Amygdala (tissue), 56 donors: ENCODE measurements around the gene SLC9A7.
"Not testable (repeated sequence)": the region's sequence is repeated elsewhere in the genome, so short reads cannot be mapped to it uniquely, and the experiment has no call there.

Experiments
- DNase-seq, 56 donors: peaks; one replicate each; lab custom pipeline; 2025; lab: John Stamatoyannopoulos, UW

Gene SLC9A7

DNA sequence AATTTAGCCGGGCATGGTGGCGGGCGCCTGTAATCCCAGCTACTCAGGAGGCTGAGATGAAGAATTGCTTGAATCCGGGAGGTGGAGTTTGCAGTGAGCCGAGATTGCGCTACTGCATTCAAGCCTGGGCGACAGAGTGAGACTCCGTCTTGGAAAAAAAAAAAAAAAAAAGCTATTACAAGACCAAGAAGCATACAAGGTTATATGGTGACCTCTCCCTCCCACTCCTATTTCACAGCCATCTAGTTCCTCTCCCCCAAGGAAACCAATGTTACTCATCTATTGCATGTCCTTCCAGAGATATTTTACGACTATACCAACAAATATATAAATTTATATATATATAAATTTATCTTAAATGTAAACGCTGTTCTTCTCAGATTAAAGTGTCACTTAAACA lies 3.2 kb downstream of the SLC9A7 start:
- no peak for DNase-seq

DNA sequence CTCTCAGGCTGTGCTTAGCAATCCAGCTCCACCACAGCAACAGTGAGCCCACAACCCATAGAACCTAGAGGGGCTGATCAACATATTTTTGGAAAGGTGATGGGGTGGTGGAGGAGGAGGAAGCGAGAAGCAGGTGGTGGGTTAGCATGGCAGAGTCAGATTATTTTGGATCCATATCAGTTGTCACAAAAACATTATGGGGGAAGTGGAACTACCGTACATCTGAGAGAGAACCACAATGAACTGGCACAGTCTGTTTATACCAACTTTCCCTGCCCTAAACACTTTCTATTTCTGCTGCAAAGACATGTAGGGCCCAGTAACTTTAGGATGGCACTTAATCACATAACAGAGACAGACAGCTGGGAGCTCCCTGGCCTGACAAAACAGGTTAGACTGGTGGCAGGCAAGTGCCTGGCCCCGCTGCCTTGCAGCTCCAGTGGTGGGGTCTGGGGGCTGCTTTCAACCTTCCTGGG lies 4.3 kb downstream of the SLC9A7 start:
- no peak for DNase-seq

DNA sequence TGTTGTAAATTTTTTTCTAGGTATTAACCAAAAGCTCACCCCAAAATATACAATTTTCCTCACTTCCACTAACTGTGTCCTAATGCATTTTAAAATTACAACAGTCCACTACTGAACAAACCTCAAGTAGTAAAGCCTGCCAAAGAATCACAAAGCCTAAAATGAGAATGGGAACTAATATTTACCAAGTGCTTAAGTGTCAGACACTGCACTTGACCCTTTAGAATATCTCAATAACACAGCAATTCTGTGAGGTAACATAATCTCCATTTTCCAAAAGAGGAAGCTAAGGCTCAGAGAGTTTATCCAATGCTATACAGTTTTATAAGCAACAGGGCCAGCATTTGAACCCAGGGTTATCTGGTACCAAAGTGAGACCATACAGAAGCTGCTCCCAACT lies 4.9 kb downstream of the SLC9A7 start:
- no peak for DNase-seq

DNA sequence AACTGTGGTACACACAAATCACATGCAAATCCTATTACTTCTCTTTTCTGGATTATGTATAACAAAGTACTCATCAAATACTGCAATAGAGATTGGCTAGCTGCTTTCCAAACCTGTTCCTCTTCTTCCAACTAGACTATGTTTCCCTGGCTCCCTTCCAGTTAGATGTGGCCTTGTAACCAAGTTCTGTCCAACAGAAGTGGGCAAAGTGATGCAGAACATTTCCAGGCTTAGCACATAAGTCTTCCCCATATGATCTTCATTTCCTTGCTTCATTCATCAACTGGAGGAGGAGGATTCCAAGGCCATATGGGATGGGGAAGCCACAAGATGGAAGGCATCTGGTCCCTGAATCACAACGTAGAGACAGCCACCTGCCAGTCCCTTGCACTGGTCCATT lies 8.0 kb downstream of the SLC9A7 start:
- DNase-seq = no peak

DNA sequence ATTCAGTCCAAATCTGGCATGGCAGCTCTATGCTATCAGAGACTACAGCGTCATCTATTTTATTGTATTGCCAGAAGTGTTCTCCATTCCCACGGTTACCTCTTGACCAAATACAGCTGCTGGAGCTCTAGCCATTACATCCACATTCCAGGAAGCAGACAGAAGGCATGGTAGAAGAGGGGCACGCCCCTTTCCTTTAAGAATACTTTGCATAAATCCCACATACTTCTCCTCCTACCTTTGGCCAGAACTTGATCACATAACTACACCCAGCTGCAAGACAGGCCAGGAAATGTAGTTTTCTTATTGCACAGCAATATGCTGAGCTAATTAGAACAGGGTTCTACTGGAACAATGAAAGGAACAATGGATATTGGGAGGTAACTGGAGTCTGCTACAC lies 14.9 kb downstream of the SLC9A7 start:
- no peak for DNase-seq

DNA sequence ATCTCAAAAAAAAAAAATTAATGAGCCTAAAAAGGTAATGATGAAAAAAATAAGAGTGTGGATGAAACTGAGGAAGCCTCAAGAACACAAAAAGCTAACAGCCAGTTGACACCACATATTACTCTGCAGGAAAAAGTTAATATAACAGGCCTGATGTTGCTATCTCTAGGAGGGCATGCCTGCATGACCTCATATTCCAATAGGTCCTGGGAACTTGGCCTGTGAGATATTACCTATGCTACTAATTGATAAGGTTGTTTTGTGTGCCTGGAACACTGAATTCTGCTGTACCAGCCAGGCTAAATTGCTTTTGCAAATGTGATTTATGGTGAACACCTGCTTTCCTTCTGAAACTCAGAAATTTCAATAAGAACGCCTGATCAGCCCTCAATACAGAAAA lies 15.9 kb downstream of the SLC9A7 start:
- no peak for DNase-seq

DNA sequence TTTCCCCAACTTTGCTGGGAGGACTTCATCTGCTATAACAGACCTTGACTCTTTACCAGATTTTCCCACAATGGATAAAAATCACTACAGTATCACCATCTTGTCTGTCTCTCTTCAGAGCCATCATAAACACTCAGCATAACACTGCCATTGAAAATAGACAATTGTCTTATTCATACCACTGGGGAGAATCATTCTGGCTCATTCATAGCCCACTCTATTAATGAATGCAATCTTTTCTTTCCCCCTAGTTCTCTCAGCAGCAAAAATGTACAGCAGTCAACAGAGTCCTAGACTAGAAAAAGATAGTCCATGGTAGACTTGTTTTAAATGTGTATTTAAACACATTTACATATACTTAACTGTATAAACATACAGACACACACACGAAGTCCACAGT lies 19.2 kb downstream of the SLC9A7 start:
- DNase-seq = no peak

DNA sequence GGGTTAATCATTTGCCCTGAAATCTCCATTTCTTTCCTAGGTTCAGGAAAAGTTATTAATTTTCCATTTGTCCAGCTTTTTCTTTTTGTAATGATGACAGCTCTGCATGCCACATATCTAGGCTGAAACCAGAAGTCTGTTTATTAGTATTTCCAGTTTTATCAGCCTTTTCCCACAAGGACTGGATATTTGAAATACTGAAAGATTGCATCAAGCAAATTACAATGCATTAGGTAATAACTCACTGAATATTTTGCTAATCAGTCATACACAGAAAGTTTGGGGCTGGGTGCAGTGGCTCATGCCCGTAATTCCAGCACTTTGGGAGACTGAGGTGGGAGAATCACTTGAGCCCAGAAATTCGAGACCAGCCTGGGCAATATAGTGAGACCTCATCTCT lies 21.5 kb downstream of the SLC9A7 start:
- DNase-seq = no peak

DNA sequence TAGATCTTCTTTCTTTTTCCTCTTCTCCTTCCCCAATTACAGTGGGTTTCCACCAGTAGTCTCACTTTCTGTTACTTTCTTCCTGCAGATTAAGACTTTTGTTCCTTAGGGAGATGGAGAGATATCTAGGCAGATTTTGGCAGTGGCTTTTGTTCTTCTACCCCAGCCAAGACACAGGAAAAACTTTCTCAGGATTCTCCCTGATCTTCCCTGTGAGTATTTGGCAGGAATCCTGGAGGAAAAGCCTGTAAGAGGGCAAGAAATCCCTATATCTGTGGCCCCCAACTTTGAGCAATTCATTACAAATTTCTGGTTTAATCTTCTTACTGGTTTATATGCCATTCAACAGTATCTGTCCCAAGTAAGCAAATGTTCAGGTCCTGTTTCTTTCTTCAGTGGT lies 21.9 kb downstream of the SLC9A7 start:
- no peak for DNase-seq

DNA sequence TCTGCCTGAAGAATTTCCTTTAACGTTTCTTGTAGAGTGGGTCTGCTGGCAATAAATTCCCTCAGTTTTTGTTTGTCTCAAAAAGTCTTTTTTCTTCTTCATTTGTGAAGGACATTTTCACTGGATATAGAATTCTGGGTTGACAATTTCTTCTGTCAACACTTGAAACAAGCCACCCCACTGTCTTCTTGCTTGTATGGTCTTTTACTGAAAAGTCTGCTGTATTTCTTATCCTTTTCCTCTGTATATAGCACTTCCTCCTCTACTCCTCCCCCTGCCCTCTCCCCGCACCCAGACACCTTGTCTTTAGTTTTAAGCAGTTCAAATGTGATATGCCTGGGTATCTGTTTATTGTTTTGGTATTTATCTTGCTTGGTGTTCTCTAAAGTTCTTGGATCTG lies 23.3 kb downstream of the SLC9A7 start:
- DNase-seq = no peak

DNA sequence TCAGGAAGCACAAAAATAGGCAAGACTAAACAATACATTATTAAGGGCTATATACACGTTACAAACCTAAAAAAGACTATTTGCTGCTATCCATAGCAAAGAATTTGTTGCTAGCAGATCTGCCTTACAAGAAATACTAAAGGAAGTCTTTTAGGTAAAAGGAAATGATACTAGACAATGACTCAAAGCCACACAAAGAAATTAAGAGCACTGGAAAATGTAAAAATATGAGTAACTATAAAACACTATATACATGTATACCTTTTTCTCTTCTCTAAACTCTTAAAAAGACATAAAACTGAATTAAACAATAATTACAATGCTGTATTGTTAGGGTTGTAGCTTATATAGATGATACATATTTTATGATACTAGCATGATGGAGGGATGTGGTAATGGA lies 25.7 kb downstream of the SLC9A7 start:
- no peak for DNase-seq

DNA sequence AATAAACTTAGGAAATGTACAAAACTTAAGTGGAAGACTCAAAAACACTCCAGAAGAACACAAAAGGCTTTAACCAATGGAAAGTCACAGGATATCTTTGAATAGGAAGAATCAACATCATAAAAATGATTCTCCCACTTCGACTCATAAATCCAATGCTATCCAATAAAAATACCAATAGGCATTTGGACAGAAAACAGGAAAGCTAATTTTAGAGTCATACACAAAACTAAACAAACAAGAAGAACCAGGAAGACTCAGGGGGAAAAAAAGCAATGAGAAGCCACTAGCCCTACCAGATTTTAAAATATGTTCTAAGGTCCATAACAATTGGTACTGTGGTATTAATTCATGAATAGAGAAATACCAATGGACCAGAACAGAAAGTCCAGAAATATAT lies 28.2 kb downstream of the SLC9A7 start:
- DNase-seq = no peak

DNA sequence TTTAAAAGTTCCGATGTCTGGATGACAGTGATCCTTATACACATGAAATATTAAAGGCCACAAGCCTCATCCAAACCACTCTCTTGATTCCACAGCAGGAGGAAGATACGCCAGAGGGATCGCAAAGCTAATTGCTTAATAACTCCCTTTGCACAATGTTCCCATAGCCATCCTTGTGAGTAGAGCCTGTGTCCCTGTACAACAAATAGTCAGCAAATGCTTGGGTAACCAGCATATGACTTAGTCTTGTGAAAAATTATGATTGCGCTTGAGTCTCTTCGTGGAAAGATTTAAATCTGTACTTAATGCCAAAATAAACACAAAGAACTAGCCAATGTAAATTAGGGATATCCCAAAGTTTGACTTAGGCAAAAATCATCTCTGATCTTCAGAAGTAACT lies 31.5 kb downstream of the SLC9A7 start:
- no peak for DNase-seq

DNA sequence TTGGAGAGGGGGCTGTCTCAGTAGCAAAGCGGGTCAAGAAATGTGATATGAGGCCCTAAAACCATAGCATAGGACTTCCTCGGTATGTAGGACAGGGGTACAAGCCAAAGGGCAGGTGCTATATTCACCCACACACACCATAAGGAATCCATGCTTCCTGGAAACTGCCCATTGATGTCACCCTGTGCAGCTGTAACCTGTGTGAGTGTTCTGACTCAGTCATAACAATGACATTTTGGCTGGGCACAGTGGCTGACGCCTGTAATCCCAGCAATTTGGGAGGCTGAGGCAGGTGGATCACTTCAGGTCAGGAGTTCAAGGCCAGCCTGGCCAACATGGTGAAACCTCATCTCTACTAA lies 35.4 kb downstream of the SLC9A7 start:
- not testable (repeated sequence) for DNase-seq

DNA sequence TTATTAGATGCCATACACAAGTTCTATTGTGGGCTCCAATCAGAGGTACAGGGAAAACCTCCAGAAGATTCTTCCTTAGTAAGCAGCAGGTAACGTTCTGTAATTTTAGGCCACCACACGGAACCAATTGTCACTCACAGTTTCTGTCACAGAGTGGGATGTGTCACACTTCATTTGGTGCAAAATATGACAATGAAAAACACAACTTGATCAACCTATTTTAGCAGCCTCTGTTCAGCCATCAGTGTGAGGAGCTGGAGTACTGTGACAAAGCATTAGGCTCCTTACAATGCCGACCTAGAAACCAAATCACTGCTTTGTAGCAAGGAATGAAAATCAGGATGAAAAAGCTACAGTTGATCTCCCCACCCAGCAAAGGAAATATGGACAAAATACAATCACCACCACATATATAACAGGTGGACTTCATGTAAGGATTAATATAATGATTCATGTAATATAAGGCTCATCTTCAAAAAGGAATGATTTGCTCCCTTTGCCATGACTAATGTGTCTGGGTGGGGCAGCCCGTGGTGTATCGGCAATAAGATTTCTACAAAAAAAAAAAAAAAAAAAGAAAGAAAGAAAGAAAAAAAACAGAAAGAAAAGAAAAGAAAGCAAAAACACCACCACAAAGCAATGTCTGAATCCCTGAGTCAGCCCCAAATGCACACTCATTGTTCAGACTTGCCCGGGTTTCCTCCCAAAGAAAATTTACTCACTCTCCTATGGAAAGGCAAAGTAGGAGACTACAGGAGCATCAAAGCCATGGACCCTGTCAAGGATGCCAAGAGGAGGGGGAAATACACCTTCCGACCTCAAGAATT lies 36.0 kb downstream of the SLC9A7 start:
- no peak for DNase-seq

DNA sequence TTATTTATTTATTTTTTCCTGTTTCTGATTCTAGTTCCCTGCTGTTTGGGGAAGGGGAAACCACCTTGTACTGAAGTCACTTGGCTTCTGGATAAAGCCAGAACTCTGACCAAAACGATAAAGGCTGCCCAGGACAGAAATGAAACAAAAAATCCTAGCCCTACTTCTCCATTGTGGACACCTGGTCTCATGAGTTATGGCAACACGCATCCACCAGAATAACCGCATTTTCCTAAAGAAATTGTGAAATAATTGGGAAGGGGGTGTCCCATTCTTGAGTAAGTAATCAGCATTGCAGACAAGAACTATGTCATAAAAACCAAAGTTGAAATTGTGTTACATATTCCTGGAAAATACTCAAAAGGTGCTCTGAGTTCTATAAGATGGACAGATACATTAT lies 42.1 kb downstream of the SLC9A7 start:
- no peak for DNase-seq

DNA sequence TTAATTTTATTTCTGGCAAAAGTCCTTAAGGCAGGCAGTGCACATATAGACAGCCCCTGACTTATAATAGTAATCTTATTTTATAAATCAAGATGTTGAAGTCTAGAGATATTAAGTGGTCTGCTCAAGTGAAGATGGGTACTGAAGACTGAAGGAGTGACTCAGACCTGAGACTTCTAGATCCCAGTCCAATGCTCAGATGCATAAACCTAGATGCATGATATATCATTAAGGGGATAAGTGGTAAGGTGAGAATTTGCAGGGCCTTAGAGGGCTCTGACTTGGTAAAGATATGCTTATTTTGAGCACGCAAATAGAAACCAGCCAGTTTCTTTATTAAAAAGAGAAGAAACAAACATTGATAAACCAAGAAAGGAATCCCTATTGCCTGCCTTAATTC lies 42.9 kb downstream of the SLC9A7 start:
- no peak for DNase-seq

DNA sequence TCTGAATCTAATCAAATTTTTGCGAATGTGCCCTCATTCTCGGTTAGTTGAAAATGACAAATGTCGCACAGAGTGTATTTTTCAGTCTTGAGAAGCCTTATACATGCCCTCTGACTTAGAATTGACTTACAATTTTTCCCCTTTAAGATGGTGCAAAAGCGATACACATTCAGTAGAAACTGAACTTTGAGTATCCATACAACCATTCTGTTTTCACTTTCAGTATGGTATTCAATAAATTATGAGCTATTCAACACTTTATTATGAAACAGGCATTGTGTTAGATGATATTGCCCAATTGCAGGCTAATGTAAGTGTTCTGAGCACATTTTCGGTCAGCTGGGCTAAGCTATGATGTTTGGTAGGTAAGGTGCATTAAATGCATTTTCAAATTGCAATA lies 43.4 kb downstream of the SLC9A7 start:
- no peak for DNase-seq

DNA sequence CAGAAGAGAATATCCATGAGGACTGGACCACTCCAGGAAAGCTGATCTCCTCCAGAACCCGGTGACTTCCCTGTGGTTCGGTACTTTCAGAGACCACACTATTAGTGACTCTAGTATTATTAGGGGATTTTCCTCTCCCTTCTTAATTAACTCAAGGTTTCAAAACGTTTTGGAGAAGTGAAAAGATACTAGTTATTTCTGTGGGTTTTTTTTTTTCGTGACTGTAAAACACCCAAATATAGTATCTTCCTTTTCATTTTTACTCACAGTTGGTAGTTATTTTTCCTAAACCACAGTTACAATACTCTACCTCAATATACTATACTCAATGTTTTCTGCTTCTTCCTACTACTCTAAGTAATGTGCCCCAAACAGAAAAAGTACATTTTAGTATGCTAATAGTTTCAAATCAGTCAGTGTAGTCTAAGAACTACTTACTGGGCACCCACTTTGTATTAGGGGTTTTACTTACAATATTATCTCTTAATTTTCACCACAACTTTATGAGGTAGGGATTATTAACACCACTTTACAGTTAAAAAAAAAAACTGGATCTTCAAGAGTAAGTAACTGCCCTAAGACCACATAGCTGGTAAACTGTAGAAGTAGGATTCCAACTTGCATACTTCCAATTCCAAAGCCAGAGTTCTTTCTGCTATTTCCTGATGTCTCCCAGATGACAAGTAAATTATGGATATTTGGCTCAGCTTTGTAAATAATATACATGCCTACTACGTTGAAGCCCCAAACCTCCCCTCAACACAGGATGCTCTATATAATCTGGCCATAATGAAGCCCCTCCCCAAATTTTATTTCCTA lies 45.0 kb downstream of the SLC9A7 start:
- no peak for DNase-seq

DNA sequence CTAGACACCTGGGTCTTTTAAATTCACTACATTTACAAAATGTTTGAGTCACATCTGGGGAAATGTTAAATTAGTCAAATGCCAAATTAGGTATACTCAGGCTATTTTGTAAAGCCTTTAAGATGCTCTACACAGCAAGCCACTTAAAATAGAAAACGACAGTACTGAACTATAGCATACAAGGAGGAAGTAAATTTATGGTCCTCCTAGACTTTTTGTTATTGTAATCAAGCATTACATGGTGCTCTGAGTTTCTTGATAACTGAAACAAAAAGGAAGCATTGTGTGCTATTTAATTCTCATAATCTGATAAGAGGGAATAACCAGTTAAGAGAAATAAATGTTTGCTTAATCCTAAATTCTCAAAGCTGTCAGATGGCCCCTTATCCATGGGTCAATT lies 46.2 kb downstream of the SLC9A7 start:
- no peak for DNase-seq

DNA sequence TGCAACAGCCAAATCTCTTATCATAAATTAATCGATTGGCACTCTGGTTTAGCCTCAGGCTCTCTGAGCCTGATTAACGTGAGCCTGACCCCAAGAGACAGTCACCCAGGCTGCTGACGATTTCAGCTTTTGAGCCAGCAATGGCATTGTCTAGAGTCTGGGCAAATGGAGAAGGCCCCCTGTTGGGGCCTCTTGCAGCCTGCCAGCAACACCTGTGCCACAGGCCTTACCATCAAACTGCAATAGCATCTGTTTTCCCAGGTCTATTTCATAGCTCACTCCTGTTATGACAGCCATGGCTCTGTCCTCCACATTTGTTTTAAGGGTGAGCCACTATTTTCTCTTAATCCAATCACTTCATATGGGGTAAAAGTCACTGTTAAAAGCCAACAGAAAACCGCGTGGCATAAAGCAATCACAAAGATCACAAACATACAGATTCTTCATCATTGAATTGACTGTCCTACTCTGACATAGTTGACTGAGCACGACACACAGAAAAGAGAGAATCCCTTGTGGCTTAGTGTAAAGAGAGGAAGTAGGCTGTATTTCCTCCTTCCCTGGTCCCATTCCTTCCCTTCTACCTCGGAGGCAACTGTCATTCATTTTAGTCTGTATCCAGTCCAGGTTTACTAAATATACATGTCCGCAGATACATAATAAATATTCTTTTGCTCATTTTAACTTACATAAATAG lies 47.8 kb downstream of the SLC9A7 start:
- no peak for DNase-seq
